HG03460 (cell line): ENCODE measurements around the gene TNNI2.

Experiments used
- ATAC-seq: cut with Tn5 transposase; IDR thresholded peaks from one replicate; pipeline ENCODE4 v1.9.1; 2021; ENCODE audit not compliant: unreplicated experiment

TNNI2 gene

GRCh38 chr11:1832211-1832919 lies 6.4 kb upstream of the TNNI2 start:
- ATAC-seq = no peak

GRCh38 chr11:1832920-1833295 lies 5.9 kb upstream of the TNNI2 start:
- no peak for ATAC-seq

DNA sequence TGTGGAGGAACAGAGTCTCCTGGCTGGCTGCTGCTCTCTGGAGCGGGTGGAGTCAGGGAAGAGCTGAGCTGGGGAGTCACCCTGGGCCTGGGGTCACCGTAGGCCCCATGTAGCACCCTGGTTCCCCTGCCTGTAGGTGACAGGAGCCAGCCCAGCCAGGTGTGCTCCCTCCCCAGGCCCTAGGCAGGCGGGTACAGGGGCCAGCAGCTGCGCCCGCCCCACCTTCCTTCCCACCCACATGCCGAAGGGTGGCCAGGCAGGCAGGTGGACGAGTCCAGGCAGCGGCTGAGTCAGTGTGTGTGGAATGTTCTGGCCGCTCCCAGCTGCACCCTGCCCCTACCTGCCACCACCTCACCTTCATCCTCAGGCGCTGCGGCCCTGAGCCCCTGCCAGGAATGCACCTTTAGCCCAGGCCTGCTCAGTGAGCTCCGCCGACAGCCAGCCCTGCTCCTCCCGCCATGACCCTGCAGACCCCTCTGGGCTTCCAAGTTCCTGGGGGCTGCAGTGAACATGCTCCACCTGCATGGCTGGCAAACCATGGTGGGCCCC lies 4.6 kb upstream of the TNNI2 start:
- no peak for ATAC-seq

DNA sequence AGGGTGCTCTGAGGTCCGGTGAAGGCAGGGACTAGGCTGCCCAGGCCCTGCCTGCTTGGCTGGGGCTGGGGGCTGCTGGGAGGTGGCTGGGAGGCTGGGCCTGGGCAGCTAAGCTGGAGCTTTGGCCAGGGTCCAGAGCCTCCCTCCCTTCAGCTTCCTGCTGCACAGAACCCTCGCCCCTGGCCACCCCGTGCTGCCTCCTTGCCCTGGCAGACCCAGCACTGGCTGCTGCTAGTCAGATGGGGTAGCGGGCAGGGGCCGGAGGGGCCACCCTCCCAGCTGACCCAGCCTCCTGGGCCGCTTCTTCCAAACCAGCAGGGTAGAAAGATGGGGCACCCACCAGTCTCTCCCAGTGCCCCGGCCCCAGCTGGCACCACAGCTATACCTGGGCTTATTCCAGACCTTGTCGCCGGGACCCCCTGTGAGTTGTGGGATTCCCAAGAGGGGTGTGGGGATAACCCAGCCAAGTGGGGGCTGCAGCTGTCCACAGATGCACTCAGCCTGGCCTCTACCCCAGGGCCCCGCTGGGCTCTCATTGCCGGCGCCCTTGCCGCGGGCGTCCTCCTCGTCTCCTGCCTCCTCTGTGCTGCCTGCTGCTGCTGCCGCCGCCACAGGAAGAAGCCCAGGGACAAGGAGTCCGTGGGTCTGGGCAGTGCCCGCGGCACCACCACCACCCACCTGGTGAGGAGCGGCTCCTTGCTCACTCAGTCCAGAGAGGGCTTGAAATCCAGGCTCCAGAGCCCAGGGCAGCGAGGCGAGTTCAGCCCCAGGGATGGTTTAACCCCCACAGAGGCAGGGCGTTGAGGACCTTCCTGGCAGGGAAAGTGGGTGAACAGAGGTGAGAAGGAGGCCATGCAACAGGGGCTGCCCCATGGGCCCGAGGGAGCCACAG lies 3.8 kb upstream of the TNNI2 start, which contains the start of gene SYT8:
Gene SYT8, plus strand, starts transcription at position 212 of the 892 bp plus-strand sequence. Its CDS starts 116 bp downstream, at position 328.
- ATAC-seq = no peak

DNA sequence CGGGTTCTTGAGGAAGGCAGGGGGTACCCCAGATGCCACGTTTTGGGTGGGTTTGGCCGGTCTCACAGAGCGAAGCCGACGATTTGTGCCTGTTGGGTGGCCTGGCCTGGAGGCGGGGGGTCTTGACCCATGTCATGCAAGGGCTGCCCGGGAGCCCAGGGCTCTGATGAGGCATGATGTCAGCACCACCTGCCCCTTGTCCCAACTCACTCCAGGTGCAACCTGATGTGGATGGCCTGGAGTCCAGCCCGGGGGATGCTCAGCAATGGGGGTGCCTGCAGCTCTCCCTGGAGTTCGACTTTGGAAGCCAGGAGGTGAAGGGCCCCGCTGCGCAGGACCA lies 3.1 kb upstream of the TNNI2 start:
- no peak for ATAC-seq

GRCh38 chr11:1836011-1836945 lies 2.5 kb upstream of the TNNI2 start:
- ATAC-seq = no peak

GRCh38 chr11:1837171-1838076 lies 1.4 kb upstream of the TNNI2 start:
- peak; percentile 59 for ATAC-seq

- ATAC-seq = no peak
Observed at GRCh38 chr11:1838077-1838425, 730 bp upstream of the TNNI2 start.

DNA sequence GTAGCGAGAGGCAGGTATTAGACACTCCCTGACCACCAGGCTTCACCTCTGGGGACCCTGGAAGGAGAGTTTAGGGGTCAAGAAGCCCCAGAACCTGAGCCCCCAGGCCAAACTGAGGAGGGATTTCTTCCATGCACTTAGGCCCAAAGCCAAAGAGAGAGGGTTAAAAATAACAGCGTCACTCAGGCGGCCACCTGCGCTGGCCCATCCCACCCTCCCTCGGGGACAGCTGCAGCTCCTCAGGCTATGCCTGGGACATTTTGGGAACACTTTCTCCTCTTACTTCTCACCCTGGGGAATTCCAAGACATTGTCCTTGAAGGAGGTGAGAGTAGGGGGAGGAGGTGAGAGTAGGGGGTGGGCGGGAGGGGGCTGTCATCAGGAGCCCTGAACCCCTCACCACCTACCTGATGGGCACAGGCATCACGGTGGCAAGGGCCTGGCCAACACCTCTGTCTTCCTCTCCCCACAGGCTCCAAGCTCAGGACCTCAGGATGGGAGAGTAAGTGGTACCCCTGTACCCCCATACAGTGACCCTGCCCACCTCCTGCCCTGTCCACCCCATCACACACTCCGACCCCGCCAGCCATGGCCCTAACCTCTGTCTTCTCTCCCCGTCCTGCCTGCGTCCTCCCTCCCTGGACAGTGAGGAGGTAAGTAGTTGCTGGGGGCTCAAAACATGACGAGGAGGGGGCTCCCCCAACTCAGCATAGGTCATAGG lies 583 bp downstream of the TNNI2 start:
- ATAC-seq = no peak

- ATAC-seq = no peak
Observed at GRCh38 chr11:1839924-1840779, 1.4 kb downstream of the TNNI2 start.

- ATAC-seq = no peak
Observed at GRCh38 chr11:1840780-1841480, 2.1 kb downstream of the TNNI2 start.

GRCh38 chr11:1841511-1842148 lies 2.8 kb downstream of the TNNI2 start:
- ATAC-seq = no peak

DNA sequence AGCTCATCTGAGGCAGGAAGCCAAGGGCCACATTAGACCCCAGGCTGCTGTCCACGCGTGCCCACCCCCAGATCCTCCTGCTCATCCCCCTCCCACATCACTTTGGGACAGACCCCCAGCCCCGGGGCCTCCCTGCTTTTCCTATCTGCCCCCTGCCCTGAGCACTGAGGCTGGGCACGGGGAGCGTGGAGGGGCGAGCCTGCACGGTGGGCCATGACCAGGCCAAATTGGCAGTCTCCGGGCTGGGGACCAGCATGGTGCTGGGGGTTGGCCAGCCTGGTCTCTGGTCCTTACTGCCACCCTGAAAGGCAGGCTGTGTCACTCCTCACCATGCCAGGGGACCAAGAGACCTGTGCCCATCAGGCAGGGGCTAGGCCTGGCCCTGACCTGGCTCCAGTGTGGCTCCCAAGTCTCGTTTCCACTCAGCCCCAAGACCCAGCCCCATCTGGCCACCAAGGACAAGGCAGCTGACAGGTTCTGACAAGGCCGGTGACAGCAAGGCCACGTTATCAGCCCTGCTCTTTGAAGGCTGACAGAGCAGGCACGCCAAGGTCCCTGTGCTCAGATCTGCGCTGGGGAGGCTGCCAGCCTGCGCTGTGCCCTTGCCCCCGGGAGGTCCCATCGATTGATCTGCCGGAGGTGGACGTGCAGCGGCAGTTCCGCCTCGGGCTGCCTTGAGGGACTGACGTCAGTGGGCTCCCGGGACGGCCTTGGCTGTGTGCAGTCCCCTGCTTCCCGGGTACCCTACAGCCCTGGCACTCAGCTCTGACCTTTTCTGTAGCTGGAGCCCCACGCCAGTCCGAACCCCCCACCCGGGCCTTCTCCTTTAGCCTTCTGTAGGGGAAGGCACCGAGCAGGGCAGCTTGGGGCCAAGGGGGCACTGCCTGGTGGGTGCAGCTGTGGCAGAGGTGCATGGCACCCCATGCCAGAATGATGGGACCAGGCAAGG lies 3.6 kb downstream of the TNNI2 start:
- ATAC-seq = no peak

DNA sequence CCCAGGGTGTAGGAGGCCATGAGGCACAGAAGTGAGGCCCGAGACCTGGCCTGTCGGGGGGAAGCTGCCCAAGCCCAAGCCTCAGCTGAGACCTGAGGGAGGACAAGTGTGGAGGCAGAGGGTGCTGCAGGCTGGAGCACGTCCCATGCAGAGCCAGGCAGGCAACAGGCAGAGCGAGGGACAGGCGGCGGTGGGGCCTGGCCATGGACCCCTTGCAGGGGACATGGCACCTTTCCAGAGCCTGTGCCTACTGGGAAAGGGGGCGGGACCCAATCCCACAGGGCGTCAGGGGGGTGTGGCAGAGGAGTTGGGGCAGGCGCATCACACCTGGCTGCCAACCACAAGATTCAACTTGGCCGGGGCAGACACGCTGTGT lies 4.3 kb downstream of the TNNI2 start:
- no peak for ATAC-seq

- ATAC-seq = no peak
Observed at GRCh38 chr11:1843796-1844195, 5.0 kb downstream of the TNNI2 start.
